GM13976 (cell line): ENCODE results near the gene SRC.

ENCODE experiments used
- DNase-seq: peaks from one replicate; pipeline ENCODE4 v3.0.0; 2012; ENCODE audit warnings: low spot score
- in situ Hi-C: fragments of 300-500 bp; cut with MboI; formaldehyde crosslinking; loops from one replicate; pipeline ENCODE4 v1.12.0; 2022; ENCODE audit warnings: low sequenced_read_pairs, mixed read lengths, inconsistent platforms; ENCODE audit not compliant: unreplicated experiment
- TF ChIP-seq, protein P1 (sequence below): IDR thresholded peaks from 2 replicates; pipeline ENCODE4 v1.5.1; 2012; ENCODE audit warnings: borderline replicate concordance, mild to moderate bottlenecking; ENCODE audit not compliant: insufficient read depth; ENCODE audit errors: extremely low read depth, missing control alignments, control extremely low read depth

Gene SRC

DNA sequence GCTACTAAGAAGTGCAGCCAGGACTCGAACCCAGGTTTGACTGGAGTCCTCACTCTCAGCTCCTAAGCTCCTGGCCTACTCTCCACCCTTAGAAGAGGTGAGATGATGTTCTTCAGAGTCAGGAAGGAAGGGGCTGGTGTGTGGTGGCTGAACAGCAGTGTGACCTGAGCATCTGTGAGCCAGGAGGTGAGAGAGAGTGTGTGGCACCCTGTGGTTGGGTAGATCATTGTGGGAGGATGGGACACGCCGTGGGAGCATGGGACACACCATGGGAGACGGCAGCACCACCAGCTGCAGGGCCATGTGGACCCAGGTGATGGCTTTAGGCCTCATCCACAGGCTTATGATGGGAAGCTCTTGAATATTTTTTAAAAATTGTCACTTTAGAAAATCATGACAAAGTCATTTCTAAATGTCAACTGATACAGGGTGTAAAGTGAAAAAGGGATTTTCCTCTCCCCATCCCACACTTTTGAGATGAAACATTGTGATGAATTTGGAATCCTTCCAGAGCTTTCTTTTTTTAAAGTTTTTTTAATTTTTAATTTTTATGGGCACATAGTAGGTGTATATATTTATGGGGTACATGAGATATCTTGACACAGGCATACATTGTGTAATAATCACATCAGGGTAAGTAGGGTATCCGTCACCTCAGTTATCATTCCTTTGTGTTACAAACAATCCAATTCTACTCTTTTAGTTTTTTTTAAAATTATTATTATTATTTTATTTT, 31.6 kb downstream of the SRC start:
- DNase-seq: no peak
- TF ChIP-seq, protein P1, sequence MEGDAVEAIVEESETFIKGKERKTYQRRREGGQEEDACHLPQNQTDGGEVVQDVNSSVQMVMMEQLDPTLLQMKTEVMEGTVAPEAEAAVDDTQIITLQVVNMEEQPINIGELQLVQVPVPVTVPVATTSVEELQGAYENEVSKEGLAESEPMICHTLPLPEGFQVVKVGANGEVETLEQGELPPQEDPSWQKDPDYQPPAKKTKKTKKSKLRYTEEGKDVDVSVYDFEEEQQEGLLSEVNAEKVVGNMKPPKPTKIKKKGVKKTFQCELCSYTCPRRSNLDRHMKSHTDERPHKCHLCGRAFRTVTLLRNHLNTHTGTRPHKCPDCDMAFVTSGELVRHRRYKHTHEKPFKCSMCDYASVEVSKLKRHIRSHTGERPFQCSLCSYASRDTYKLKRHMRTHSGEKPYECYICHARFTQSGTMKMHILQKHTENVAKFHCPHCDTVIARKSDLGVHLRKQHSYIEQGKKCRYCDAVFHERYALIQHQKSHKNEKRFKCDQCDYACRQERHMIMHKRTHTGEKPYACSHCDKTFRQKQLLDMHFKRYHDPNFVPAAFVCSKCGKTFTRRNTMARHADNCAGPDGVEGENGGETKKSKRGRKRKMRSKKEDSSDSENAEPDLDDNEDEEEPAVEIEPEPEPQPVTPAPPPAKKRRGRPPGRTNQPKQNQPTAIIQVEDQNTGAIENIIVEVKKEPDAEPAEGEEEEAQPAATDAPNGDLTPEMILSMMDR: no peak
- in situ Hi-C loops: no loop called here

DNA sequence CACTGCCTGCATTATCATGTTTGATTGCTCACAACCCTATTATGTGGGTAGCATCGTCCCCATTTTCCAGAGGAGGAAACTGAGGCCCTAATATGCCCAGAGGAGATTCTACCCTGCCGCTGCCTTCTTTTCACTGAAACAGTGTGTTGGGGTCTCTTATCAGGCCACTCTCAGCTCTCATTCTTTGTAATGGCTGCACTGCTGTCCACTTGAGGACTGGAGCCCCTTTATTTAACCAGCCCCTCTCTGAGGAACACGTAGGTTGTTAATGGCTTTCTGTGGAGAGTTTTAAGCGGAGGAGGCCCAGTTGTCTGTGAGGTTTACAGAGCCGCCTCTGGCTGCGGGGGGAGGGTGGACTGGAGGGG, 32.5 kb downstream of the SRC start:
- TF ChIP-seq, protein P1: no peak
- DNase-seq: no peak
- in situ Hi-C loops: no loop called here

- TF ChIP-seq, protein P1: no peak
- no peak for DNase-seq
- in situ Hi-C loops: no loop called here
Observed at GRCh38 chr20:37378785-37379598, 33.1 kb downstream of the SRC start.

GRCh38 chr20:37379967-37380828, 34.3 kb downstream of the SRC start:
- in situ Hi-C loops: loop anchor here (10.0 kb wide), 1 partner anchor 105 kb away; no protein-coding TSS in a partner anchor
- TF ChIP-seq, protein P1: no peak
- DNase-seq: no peak

DNA sequence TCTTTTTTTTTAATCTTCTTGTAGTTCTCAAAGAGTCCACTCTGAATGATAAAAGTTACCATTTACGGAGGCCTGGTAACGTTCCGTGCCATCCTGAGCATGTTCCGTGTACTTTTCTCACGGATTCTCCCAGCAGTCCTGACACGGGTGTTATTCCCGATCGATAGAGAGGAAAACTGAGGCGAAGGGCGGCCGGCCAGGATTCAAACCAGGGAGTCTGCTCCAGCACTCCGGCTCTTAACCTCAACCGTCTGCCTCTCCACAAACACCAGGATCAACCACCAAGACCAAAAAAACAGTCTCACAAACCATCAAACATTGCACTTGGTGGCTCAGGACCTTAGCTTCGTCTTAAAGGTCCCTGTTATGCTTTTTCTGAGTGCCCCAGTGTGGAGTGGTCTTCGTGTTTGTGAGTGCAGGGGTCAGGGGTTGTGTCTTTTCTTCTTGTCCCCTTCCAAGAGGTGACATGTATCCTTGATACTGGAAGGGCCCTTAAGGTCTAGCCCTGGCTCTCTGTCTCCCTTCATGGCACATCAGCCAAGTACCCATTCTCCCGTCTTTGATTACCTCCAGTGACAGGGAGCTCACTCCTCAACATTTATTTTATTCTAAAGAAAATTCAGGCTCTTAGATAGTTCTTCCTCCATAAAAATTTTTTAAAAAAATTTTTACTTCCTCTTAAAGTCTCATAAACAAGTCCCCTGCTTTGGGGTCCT, 35.1 kb downstream of the SRC start:
- in situ Hi-C loops: loop anchor here (10.0 kb wide), 1 partner anchor 106 kb away; no protein-coding TSS in a partner anchor
- no peak for DNase-seq
- TF ChIP-seq, protein P1: no peak
